ENCODE results near the gene TRAPPC14.
"Not testable (repeated sequence)": the region's sequence is repeated elsewhere in the genome, so short reads cannot be mapped to it uniquely, and the experiment has no call there.

TRAPPC14 gene

GRCh38 chr7:100158229-100159098 lies at the start of gene TRAPPC14:
Gene TRAPPC14 (minus strand): TSS chr7:100158723. CDS start chr7:100158499, 224 bp downstream.
- FAIRE-seq: no peak

- FAIRE-seq: no peak
Observed at GRCh38 chr7:100204454-100204853, 45.9 kb upstream of the TRAPPC14 start.

GRCh38 chr7:100200693-100201092 lies 42.2 kb upstream of the TRAPPC14 start:
- no peak for FAIRE-seq

- FAIRE-seq: no peak
Observed at GRCh38 chr7:100198266-100198665, 39.7 kb upstream of the TRAPPC14 start.

- FAIRE-seq: not testable (repeated sequence)
Observed at GRCh38 chr7:100195901-100196322, 37.4 kb upstream of the TRAPPC14 start.

GRCh38 chr7:100195222-100195621 lies 36.7 kb upstream of the TRAPPC14 start:
- FAIRE-seq: no peak

- no peak for FAIRE-seq
Observed at GRCh38 chr7:100192969-100193368, 34.4 kb upstream of the TRAPPC14 start.

- FAIRE-seq: not testable (repeated sequence)
Observed at GRCh38 chr7:100192281-100192862, 33.8 kb upstream of the TRAPPC14 start.

- FAIRE-seq: no peak
Observed at GRCh38 chr7:100191775-100192174, 33.3 kb upstream of the TRAPPC14 start.

GRCh38 chr7:100190048-100190711 lies 31.7 kb upstream of the TRAPPC14 start:
- no peak for FAIRE-seq

- FAIRE-seq: no peak
Observed at GRCh38 chr7:100189061-100189460, 30.5 kb upstream of the TRAPPC14 start.

- no peak for FAIRE-seq
Observed at GRCh38 chr7:100185726-100186125, 27.2 kb upstream of the TRAPPC14 start.

GRCh38 chr7:100183090-100183489 lies 24.6 kb upstream of the TRAPPC14 start:
- FAIRE-seq: not testable (repeated sequence)

GRCh38 chr7:100182616-100183015 lies 24.1 kb upstream of the TRAPPC14 start:
- not testable (repeated sequence) for FAIRE-seq

GRCh38 chr7:100180084-100180483 lies 21.6 kb upstream of the TRAPPC14 start:
- not testable (repeated sequence) for FAIRE-seq

- peak; percentile 85 for FAIRE-seq
Observed at GRCh38 chr7:100177045-100178001, 18.8 kb upstream of the TRAPPC14 start, which contains the start of the genes GPC2 and STAG3. Gene GPC2 (minus strand): TSS chr7:100177381. CDS start chr7:100177199, 182 bp downstream. Gene STAG3 (plus strand): TSS chr7:100177918. CDS start chr7:100180557, 2,639 bp downstream.

GRCh38 chr7:100176096-100177044 lies 17.8 kb upstream of the TRAPPC14 start:
- FAIRE-seq: no peak

- FAIRE-seq: no peak
Observed at GRCh38 chr7:100175296-100175935, 16.9 kb upstream of the TRAPPC14 start.

GRCh38 chr7:100174582-100174981 lies 16.1 kb upstream of the TRAPPC14 start:
- no peak for FAIRE-seq

GRCh38 chr7:100173806-100174495 lies 15.4 kb upstream of the TRAPPC14 start:
- FAIRE-seq: no peak
